Germinal center (tissue), 1 donor: ENCODE data around the gene MOB2.
"Not testable (repeated sequence)": the region's sequence is repeated elsewhere in the genome, so short reads cannot be mapped to it uniquely, and the experiment has no call there.

Experiments
- DNase-seq: peaks from one replicate; pipeline ENCODE4 v3.0.0; 2012; ENCODE audit warnings: mixed read lengths, low spot score

Gene MOB2

DNA sequence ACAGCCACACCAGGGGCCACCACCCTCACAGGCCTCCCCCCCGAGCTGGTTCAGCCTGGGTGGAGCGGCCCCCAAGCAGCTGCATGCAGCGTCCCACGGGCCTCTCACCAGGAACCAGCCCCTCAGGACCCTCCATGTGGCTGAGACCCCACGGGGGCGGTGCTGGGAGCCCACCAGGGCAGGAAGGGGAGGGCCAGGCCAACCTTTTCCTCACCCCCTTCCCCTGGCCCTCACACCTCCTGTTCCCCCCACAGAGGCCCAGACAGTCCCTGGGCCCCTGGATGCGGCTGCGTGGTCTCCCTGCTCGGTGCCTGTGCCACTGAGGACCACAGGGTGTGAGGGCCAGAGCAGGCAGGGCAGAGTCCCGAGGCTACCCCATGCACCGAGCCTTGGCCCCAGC, 46.5 kb downstream of the MOB2 start:
- DNase-seq: no peak

DNA sequence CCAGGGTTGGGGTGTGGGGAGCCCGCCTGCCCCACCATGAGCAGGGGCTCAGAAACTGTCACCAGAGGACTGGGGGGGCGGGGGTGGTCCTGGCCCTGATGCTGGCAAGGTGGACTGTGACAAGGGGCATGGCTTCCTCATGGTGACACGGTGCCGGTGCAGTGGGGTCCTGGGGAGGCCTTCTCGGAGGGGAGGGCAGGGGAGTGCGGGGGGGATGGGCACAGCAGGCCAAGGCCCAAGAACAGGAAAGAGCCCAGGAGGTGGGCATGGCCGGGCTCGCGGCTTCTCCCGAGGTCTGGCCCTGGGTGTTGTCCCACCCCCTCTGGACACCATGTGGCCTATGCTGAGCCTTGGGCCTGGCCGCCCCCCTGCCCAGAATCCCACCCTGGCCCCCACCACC, 47.2 kb downstream of the MOB2 start:
- no peak for DNase-seq

DNA sequence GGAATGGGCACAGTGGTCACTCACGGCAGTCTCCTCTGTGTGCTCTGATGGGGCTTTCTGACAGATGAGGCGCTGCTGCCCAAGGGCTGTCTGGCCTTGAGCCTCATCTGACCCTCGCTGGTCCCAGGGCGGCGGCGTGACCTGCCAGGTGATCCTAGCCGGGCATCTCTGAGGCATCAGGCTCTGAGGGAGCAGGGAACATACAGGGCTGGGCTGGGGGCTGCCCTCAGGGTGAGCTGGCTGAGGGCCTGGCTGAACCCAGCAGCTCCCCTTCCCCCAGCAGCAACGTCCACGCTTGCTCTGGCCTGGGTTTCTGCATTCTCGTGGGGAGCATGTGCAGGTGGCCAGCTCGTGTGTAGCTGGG, 47.6 kb downstream of the MOB2 start:
- no peak for DNase-seq

DNA sequence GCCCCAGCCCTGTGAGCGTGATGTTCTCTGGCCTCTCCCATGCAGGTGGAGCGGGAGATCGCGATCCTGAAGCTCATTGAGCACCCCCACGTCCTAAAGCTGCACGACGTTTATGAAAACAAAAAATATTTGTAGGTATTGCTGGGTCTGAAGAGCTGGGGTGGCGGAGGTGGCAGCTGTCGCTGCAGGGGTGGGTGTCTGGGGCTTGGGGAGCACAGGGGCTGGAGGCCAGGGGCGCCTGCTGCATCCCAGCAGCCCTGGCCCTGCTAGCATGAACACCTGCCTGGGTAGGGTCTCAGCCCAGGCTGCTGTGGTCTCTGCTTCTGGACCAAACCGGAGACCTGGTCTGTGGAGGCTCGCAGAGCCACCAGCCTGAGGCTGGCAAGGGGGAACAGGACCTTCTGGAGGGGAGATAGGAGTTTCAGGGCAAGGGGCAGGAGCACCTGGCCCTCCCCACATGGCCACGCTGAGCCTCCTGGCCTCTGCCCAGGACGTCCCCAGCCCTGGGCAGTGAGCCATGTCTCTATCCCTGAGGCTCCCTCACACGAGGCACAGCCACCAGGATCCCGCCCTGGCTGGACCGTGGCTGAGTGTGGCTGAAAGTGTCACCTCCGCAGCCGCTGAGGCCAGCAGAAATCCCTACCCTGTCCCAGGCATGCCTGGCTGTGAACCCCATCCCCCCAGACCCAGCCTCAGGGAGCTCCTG, 48.2 kb downstream of the MOB2 start:
- DNase-seq: no peak

DNA sequence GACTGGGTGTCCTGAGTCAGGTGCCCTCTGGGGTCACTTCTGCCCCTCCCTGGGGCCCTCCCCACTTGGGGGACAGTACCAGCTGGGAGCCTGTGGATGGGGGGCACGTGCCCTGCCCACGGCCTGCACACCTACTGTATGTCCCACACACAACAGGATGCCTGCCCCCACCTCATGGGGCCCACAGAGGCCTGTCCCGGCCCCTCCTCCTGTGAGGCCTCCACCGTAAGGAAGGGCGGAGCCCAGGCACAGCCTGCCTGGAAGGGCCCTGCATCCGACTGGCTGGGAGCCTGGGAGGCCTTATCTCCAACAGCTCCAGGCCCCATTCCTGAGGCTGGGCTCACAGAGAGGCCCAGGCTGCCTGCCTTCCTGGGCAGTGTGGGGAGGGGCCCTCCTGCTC, 49.1 kb downstream of the MOB2 start:
- DNase-seq: no peak

DNA sequence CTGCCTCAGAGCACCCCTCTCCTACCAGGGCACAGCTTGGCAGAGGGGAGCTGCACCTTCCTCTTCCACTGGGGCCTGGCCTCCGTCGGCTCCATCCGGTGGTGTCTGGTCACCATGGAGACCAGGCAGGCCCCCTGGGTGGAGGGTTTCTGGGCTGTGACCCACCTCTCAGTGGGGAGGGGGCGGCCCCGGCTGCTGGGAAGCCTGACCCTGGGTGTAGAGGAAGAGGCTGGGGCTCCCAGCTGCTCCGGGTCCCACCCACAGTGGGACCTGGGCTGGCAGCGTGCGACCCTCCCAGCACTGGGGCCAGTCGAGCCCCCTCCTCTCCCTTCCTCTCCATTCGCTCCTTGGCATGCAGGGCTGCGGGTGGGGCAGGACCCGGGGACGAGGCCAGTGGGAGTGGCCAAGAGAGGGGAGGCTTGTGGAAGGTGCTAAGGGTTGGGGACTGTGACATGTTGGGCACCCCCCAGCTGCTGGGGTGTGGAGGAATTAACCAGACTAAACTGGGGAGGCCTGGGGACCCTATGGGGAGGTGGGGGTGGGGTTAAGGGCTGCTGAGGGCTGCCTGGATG, 50.0 kb downstream of the MOB2 start:
- DNase-seq: no peak

DNA sequence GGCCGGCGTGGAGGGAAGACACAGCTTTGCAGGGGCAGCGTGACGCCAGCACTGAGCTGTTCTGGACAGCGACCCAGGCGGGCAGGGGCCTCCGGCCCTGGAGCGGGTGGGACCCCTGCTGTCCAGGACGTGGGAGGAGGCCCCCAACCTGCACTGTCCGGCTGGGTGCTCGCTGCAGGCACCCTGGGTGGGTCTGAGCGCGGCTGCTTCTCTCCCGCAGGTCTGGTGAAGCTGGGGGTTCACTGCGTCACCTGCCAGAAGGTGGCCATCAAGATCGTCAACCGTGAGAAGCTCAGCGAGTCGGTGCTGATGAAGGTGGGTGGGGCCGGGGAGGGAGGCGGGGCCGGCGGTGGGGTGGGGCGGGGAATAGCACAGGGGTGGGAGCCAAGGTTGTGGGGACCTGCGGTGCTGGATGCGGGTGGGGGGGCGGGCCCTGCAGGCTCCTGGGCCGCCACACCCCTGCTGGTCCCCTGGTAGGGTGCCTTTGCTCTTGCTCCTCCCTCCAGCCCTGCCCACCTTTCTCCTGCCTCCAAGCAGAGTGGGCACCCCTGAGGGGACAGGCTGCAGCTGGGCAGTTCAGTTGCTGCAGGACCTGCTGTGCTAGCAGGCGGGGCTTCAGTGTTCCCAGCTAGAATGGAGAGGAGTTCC, 50.6 kb downstream of the MOB2 start:
- peak; percentile 68 for DNase-seq

DNA sequence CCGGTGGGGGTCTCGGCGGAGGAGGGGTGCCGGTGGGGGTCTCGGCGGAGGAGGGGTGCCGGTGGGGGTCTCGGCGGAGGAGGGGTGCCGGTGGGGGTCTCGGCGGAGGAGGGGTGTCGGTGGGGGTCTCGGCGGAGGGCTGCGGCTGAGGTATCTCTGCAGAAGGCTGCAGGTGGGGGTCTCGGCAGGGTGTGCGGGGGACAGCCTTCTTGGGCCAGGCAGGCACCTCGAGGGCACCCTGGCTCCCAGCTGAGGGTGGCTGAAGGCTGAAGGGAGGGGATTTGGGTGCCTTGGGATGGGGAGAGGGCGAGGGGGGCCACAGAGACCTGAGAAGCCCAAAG, 51.1 kb downstream of the MOB2 start:
- DNase-seq: not testable (repeated sequence)

DNA sequence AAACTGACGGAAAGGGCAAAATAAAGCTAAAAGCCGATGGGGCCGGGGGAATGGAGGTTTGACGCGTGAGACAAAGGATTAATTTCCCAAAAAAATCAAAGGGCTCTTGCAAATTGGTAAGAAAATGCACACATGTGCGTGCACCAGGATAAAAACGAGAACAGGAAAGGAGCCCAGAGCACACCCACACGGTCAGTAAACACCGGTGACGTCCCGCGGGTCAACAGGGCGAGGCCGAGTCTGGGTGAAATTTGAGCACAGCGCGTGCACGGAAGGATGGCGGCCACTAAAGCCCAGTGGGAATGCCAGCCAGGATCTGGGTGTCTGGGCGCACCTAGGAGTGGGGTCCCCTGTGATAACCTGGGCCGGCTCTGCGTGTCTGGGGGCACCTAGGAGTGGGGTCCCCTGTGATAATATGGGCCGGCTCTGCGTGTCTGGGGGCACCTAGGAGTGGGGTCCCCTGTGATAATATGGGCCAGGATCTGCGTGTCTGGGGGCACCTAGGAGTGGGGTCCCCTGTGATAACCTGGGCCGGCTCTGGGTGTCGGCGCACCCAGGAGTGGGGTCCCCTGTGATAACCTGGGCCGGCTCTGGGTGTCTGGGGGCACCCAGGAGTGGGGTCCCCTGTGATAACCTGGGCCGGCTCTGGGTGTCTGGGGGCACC, 52.5 kb downstream of the MOB2 start:
- DNase-seq: no peak

DNA sequence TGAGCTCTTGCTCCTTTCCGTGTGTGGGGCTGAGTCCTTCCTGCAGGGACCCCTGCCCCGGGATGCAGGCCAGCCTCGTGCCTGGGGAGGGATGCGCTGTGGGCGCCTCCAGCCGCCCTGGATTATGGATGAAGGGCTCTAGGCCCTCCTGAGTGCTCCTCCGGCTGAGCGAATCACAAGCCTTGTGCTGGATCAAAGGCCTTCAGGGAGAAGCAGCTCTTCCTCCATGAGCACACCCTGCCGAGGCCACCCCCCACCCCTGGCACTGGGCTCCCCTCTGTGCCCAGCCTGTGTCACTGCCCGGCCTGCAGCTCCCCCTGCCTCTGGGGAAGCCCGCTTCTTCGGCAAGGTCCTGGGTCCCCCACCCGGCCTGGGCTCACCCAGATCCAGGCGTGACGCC, 53.0 kb downstream of the MOB2 start:
- no peak for DNase-seq

DNA sequence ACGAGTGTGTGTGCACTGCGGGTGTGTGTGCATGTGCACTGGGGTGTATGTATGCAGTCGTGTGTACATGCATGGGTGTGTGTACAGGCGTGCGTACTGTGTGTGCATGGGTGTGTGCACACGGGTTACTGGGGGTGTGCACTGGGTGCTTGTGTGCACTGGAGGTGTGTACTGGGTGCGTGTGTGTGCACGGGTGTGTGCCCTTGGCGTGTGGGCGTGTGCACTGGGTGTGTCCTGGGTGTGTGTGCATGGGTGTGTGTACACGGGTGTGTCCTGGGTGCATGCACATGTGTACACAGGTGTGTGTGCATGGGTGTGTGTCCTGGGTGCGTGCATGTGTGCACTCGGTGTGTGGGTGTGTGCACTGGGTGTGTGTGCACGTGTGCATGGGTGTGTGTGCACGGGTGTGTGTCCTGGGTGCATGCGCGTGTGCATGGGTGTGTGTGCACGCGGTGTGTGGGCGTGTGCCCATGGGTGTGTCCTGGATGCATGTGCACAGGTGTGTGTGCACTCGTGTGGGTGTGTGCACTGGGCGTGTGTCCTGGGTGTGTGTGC, 57.7 kb downstream of the MOB2 start:
- DNase-seq: no peak

DNA sequence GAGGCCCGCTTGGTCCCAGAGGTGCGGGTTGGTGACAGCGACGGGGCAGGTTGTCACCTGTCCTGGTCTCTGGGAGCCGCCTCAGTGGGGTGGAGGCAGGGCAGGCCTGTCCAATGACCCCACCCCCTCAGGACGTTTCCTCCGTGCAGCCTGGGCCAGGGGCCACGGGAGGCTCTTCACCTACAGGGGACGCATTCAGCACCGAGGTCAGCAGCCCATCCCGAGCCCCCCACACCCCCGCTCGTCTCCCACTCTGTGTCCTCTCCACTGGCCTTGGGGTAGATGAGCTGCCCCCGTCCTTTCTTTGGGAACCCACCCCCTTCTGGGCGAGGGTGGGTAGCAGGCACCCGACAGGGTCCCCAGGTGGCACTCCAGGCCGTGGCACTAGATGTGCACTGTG, 61.1 kb downstream of the MOB2 start:
- no peak for DNase-seq

DNA sequence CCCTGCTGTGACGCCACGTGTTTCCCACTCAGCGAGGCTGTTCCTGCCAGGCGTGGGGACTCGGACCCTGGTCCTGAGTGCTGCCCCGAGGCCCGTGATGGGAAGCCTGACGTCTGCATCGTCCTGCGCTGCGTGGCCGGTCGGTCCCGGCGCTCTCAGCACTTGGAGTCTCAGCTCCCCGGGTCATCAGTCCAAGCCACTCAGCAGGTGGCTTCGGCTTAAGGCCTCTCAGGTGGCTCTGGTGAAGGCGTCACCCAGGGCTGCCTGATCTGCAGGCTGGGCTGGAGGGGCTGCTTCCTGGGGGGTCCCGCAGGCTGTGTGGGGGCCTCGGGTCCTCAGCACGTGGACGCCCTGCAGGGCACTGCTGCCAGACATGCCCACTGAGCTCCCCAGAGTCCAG, 61.6 kb downstream of the MOB2 start:
- DNase-seq: no peak

DNA sequence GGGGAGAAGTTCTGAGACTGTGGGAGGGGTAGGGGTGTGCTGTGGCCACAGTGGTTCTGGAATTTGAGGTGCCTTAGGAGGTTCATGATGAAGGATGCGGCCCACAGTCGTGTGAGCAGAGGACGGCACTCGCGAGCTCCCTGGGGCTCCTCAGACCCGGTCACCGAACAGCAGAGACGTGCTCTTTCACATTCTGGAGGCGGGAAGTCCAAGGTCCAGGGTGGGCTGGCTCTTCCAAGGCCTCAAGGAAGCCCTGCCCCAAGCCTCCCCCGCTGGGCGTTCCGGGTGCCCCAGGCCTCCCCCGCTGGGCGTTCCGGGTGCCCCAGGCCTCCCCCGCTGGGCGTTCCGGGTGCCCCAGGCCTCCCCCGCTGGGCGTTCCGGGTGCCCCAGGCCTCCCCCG, 63.2 kb downstream of the MOB2 start:
- DNase-seq: not testable (repeated sequence)

DNA sequence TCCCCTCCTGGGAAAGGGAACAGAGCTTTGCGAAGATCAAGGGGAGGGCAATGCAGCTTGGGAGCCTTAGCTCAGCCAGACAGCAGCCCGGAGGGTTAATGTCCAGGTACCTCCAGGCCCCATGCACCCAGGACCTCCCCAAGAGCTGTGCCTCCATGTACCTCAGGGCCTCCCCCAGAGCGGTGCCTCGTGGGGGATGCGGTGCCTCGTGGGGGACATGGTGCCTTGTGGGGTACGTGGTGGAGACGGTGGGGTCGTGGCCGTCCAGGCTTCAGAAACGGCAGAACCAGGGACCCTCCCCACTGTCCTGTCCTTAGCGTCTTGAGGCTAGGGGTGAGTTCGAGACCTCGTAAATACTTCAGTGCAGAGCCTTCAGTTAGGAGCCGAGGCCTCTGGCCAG, 63.6 kb downstream of the MOB2 start:
- no peak for DNase-seq

DNA sequence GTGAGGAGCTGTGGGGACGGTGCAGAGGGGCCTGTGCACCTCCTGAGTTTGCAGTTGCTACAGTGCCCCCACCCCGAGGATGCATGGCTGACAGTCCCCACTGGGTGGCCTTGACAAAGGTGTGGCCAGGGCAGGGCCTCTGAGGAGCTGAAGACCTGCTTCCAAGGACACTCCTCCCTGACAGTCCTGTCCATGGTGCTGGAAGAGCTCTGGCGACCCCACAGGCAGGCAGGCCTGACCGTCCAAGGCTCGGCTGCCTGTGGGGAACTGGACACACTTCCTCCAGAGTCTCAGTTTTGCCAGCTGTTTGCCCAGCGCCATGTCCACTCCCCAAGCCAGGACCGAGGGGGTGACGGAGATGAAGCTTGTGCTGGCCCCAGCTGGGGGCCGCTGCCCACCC, 64.1 kb downstream of the MOB2 start:
- no peak for DNase-seq

DNA sequence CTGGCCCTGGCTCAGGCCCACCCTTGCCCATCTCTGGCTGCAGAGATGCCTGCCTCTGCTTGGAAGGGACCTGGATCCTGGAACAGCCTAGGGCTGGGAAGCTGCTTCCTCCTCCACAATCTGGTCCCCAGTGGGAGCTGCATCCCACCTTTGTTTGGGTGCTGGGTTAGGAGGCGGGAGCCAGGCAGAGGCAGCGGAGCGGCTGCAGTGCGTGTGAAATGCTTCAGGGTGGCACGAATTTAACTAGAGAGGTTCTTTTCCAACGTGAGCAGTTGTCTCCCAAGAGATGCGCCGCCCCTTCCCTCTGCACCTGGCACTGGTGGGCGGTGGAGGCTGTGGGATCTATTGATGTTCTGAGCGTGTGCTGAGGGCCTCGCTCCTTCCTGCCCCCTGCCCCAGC, 65.3 kb downstream of the MOB2 start:
- DNase-seq: no peak

DNA sequence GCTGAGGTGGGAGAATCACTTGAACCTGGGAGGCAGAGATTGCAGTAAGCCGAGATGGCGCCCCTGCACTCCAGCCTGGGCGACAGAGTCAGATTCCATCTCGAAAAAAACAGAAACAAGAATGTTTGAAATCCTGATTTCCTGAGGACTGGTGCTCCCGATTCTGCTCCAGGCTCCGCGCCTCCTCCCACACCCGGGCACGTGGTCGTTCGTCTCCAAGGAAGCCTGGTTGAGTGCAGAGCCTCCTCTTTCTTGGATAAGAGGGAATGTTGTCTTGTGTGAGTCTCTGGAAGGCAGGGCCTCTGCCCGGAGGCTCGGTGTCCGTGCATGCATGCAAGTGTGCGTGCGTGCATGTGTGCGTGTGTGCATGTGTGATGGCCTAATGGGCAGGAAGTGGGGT, 66.8 kb downstream of the MOB2 start:
- no peak for DNase-seq
